Neuron (in vitro differentiated cells): ENCODE results near the gene RPGRIP1L.

ENCODE experiments used
- H2AFZ ChIP-seq: one replicate; pipeline ENCODE4 v1.6.1; 2013; ENCODE audit warnings: low read depth, mild to moderate bottlenecking, inconsistent platforms, low read length, moderate library complexity
- H3K27me3 ChIP-seq: one replicate; pipeline ENCODE4 v1.6.1; 2013; ENCODE audit warnings: low read length; ENCODE audit not compliant: insufficient read depth
- H3K36me3 ChIP-seq: one replicate; pipeline ENCODE4 v1.6.1; 2013; ENCODE audit warnings: low read length; ENCODE audit not compliant: insufficient read depth
- H3K4me1 ChIP-seq: one replicate; pipeline ENCODE4 v1.6.1; 2013; ENCODE audit warnings: low read length; ENCODE audit not compliant: insufficient read depth
- H3K4me3 ChIP-seq: 2 replicates; pipeline ENCODE4 v1.5.1; 2013; ENCODE audit warnings: mild to moderate bottlenecking, low read length, moderate library complexity
- H3K9me3 ChIP-seq: one replicate; pipeline ENCODE4 v1.6.1; 2013; ENCODE audit warnings: low read length

RPGRIP1L gene

DNA sequence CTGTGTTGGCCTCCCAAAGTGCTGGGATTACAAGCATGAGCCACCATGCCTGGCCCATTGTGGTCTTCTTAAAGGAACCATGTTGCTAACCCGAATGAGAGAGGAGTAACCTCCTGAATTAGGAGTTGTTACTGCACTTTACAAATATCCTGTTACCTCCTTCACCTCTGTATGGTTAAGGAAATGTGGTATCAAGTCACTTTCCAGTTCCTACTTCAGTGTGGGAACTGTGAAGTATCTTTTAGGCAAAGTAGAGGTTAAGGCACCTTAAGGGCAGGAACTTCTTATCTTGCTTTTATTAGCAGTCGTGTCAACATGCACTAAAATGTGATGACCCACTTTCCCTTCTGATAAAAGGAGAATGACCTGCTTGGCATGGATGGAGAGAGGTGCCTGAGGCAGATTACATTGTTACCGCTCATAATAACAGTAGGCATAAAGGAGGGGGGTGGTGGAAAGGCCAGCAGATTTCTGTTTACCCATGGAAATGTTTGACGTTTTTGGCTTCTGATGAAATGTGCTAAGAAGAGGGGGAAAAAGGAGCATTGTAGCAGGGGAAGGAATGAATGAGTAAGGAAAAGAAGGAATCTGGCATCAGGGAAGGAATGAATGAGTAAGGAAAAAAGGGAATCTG lies 28.8 kb upstream of the RPGRIP1L start:
- Histone ChIP-seq H3K9me3 (no peaks in the 10 kb centered on the region), H2AFZ (no peak overlapping the region), H3K4me3 (no peak overlapping the region), H3K27me3 (no peaks in the 10 kb centered on the region), H3K4me1 (peaks cover 4% of the 10 kb centered on the region), H3K36me3 (no peaks in the 10 kb centered on the region)

DNA sequence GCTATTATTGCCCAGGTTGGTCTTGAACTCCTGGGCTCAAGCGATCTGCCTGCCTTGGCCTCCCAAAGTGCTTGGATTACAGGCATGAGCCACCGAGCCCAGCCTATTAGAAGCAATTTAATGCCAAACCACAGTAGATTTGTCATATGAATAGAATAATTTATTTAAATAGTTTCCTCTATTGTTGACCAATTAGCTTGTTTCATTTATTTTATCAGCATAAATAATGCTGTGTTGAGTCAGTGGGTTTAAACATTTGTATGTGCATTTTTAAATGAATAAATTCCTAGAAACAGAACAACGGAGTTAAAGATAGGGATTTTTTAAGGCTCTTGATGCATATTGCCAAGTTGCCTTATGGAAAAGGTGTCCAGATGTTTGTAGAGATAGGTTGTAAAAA lies 27.0 kb upstream of the RPGRIP1L start:
- no peaks in the 10 kb centered on the region for H3K27me3 ChIP-seq
- H2AFZ ChIP-seq, result no peak overlapping the region
- H3K4me3 ChIP-seq, result no peak overlapping the region
- peaks cover 22% of the 10 kb centered on the region for H3K4me1 ChIP-seq
- H3K9me3 ChIP-seq, result no peaks in the 10 kb centered on the region
- no peaks in the 10 kb centered on the region for H3K36me3 ChIP-seq

DNA sequence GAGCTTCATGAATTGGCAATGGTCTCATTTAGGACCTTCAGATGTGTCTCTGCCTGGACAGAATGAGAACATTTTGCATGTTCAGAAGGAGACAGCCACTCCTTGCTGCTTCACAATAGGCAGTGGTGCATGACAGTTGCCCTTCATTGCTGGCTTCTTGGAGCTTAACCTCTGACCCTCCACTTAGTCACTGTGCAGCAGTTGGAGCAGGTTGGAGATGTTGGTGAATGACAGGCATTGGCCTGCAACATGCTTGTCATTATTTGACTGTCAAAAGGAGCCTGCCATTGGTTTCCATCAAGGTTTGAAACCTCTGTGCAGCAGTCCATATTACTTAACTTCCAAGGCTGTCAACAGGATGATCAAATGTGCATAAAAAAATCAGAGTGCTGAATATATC lies 23.0 kb upstream of the RPGRIP1L start:
- Histone ChIP-seq H2AFZ (no peak overlapping the region), H3K36me3 (no peaks in the 10 kb centered on the region), H3K4me3 (no peak overlapping the region), H3K27me3 (no peaks in the 10 kb centered on the region), H3K4me1 (peaks cover 34% of the 10 kb centered on the region), H3K9me3 (no peaks in the 10 kb centered on the region)

DNA sequence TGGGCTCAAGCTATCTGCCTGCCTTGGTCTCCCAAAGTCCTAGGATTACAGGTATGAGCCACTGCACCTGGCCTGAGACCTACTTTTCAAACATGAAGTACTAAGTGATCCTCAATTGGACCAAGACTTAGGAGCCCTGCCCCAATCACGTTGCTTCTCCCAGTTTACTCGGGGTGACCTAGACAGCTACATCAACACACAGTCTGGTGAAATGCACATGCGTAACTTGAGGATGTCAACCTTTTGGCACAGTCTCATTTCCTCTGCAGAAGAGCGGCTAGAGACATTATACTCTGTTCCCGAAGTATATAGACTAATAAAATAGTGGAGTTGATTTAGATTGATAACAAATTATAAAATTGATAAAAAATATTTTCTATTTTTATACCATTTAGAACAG lies 17.4 kb upstream of the RPGRIP1L start:
- no peak overlapping the region for H3K4me3 ChIP-seq
- H3K9me3 ChIP-seq, result peaks cover 3% of the 10 kb centered on the region
- no peak overlapping the region for H2AFZ ChIP-seq
- peaks cover 15% of the 10 kb centered on the region for H3K4me1 ChIP-seq
- H3K36me3 ChIP-seq, result no peaks in the 10 kb centered on the region
- H3K27me3 ChIP-seq, result no peaks in the 10 kb centered on the region

DNA sequence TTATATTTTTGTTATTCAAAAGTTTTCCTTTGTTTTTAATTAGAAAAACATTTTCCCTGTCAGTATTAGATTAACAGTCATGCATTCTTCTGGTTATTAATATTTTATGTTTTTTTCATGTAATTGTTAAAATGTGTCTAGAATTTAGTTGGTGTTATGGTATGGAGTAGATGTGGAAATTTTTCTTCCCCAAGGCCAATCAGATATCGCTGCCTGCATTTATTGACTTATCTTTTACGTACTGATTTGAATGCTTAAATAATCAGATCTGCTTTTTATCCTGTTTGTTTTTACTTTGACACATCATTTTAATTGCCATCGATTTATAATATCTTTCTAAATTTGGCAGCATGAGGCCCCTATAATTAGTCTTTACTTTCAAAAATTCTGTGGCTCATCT lies 13.9 kb upstream of the RPGRIP1L start:
- H3K36me3 ChIP-seq, result no peaks in the 10 kb centered on the region
- H3K27me3 ChIP-seq, result no peaks in the 10 kb centered on the region
- H3K4me1 ChIP-seq, result peaks cover 13% of the 10 kb centered on the region
- H3K9me3 ChIP-seq, result peaks cover 3% of the 10 kb centered on the region
- no peak overlapping the region for H2AFZ ChIP-seq
- no peak overlapping the region for H3K4me3 ChIP-seq

DNA sequence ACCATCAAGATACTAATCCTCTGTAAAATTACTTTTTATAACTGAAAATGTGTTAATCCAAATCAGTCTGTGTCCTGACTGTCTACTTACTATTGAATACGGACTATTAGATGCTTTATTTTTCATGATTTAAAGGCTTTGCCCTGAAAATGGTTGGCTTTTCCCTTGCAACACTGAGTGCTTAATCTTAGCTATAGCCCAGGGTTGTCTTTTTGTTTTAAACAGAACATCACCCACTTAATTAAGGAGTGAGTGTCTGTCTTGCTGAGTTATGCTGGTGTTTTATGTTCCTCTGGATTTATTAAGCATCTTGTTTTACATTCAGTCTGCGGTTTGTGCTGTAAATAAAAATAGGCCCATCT lies 11.3 kb upstream of the RPGRIP1L start:
- H2AFZ ChIP-seq, result no peak overlapping the region
- H3K27me3 ChIP-seq, result no peaks in the 10 kb centered on the region
- H3K36me3 ChIP-seq, result no peaks in the 10 kb centered on the region
- H3K4me1 ChIP-seq, result peaks cover 14% of the 10 kb centered on the region
- H3K4me3 ChIP-seq, result no peak overlapping the region
- peaks cover 2% of the 10 kb centered on the region for H3K9me3 ChIP-seq

DNA sequence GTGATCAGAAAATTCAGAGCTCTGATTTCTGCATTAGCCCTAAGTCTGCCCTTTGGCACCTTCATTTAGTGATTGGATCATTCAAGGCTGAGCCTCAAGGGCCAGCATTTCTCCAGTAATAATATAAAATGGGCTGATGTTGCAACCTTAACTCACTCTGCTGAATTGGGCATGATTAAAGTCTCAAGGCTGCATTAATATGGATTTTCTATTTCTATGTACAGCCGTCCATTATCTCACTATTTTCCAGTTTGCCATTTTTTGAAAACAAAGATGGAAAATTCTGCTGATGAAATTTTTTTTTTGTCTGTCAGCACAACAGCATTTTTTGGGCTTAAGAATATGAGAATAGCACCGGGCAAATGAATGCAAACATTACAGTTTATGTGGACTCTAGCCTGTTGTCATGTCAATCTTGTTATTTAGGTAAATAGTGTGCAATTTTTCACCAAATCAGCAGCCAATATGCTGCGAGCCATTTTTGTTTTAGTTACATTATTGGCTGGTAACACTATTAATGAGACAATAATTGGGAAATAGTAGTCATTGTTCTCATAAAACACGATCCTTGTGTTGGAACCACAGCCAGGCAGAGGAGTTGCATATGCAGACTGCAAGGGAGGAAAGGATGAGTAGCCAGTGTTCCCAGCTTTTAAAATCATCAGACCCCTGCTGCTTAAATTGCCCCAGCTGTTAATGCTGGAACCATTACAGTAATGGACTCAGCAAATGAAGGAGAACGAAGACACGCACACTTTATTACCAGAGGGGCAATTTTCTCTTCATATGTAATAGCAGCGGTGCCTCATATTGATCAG lies 10.8 kb upstream of the RPGRIP1L start:
- Histone ChIP-seq H3K4me1 (peaks cover 14% of the 10 kb centered on the region), H3K9me3 (peaks cover 1% of the 10 kb centered on the region), H2AFZ (no peak overlapping the region), H3K4me3 (no peak overlapping the region), H3K27me3 (no peaks in the 10 kb centered on the region), H3K36me3 (no peaks in the 10 kb centered on the region)

DNA sequence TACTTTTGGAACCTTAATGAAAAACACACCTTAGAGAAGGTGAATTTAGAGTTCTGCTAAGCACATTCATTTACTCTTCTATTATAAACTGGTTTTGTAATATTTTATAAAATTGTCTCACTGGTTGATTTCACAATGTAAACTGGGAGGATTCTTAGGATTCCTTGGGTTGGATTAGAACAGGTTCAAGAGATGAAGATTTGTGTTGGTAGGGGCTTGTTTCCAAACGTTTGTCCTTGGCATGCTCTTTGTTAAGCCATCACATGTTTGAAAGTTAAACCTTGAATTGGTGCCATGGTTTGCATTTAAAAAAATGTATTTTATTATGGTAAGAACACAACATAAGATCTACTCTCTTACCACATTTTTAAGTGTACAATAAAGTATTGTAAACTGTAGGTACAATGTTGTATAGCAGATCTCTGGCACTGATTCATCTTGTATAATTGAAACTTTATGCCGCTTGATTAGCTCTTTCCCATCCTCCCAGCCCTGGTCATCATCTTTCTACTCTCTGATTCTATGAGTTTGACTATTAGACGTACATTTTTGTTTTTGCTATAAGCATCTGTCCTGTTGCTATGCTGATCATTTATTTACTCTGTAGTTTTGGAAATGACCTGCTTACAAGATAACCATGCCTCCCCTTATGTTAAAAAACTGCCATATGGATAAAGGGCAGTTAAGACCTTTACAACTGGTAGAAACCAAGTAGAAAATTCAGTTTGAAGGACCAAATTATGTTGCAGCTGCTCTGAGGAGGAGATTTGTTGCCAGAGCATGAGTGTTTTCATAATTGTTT lies 9.9 kb upstream of the RPGRIP1L start:
- H3K4me3 ChIP-seq, result no peak overlapping the region
- peaks cover 14% of the 10 kb centered on the region for H3K4me1 ChIP-seq
- H3K36me3 ChIP-seq, result no peaks in the 10 kb centered on the region
- no peak overlapping the region for H2AFZ ChIP-seq
- peaks cover under 1% of the 10 kb centered on the region for H3K9me3 ChIP-seq
- no peaks in the 10 kb centered on the region for H3K27me3 ChIP-seq

DNA sequence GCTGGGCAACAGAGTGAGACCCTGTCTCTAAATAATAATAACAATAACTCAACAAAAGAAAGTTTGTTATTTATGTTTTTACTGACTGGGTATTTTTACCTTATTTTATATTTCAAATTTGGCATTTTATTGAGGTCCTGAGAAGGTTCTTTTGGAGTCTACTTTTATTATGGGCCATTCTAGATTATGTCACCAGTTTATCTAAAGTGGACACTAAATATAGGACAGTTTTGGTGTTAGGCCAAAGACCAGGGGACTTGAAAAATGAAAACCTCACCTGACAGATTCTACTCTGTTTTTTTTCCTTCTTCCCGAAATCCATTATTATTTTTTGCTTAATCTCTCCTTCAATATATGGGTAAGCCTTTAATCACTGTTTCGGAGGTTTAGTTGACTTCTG lies 8.4 kb upstream of the RPGRIP1L start:
- H3K27me3 ChIP-seq, result no peaks in the 10 kb centered on the region
- peaks cover 14% of the 10 kb centered on the region for H3K4me1 ChIP-seq
- no peak overlapping the region for H3K4me3 ChIP-seq
- no peaks in the 10 kb centered on the region for H3K36me3 ChIP-seq
- H3K9me3 ChIP-seq, result peaks cover 2% of the 10 kb centered on the region
- no peak overlapping the region for H2AFZ ChIP-seq

DNA sequence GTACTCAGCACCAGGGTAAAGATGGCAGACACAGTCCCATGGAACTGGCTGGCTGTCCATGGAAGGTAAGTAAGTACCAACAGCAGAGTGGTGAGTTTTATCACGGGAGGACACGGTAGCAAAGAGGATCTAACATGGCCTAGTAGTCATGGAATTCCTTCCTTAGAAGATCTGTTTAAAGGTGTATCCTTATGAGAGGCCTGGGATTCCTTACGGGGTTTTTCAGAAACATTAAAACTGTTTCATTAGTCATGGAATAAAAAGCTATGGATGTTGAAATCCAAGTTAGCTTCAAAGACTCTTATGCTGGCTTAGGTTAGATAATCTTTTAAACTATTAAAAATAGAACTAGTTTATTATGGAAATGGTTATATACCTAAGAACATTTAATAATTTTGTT lies 7.7 kb upstream of the RPGRIP1L start:
- H2AFZ ChIP-seq, result no peak overlapping the region
- peaks cover 14% of the 10 kb centered on the region for H3K4me1 ChIP-seq
- no peaks in the 10 kb centered on the region for H3K27me3 ChIP-seq
- peaks cover 2% of the 10 kb centered on the region for H3K9me3 ChIP-seq
- no peak overlapping the region for H3K4me3 ChIP-seq
- H3K36me3 ChIP-seq, result no peaks in the 10 kb centered on the region

DNA sequence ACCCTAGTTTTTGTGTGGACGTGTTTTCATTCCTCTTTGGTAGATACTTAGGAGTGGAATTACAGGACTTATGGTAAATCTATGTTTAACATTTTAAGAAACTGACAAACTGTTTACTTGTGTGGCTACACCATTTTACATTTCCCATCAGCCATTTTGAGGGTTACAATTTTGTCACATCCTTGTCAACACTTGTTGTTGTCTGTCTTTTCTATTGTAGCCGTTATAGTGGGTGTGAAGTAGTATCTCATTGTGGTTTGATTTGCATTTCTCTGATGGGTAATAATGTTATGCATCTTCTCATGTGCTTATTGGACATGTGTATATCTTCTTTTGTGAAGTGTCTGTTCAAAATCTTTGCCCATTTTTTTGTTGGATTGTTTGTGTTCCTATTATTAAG lies 4.8 kb upstream of the RPGRIP1L start:
- H3K36me3 ChIP-seq, result no peaks in the 10 kb centered on the region
- peaks cover 12% of the 10 kb centered on the region for H3K4me1 ChIP-seq
- H3K4me3 ChIP-seq, result no peak overlapping the region
- H3K9me3 ChIP-seq, result peaks cover 2% of the 10 kb centered on the region
- H3K27me3 ChIP-seq, result no peaks in the 10 kb centered on the region
- H2AFZ ChIP-seq, result no peak overlapping the region

DNA sequence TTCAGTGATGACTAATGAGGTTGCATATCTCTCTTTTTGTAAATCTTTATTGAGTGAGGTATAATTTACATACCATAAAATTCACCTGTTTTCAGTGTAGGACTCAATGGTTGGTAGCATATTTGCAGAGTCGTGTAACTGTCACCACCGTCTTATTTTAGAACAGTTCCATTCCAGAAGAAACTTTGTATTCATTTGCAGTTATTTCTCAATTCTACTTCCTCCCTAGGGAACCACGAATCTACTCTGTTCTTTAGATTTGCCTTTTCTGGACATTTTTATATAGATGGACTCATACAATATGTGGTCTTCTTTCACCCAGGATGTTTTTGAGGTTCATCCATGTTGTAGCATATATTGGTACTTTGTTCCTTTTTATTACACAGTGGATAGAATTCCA lies 4.0 kb upstream of the RPGRIP1L start:
- H3K9me3 ChIP-seq, result peaks cover 2% of the 10 kb centered on the region
- H2AFZ ChIP-seq, result no peak overlapping the region
- no peaks in the 10 kb centered on the region for H3K27me3 ChIP-seq
- H3K4me3 ChIP-seq, result no peak overlapping the region
- no peaks in the 10 kb centered on the region for H3K36me3 ChIP-seq
- peaks cover 13% of the 10 kb centered on the region for H3K4me1 ChIP-seq

DNA sequence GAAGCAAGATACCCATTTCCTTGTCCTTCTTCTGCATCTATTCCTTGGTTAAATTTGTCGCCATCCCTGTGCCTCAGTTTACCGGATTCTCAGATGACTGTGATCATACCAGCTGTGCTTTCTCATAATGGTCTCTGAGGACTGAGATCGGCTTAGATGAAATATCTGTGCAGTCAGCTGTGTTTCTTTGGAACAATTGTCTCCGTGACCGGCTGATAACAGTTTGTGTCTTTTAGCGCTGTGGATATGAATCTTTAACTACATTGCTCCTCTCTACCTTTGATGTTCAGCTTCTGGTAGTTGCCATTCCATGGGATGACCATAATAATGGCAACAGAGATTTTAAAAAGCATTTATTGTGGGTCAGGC lies 770 bp upstream of the RPGRIP1L start:
- peak overlapping the region; percentile 10 for H2AFZ ChIP-seq
- no peaks in the 10 kb centered on the region for H3K27me3 ChIP-seq
- H3K9me3 ChIP-seq, result peaks cover 2% of the 10 kb centered on the region
- peaks cover 8% of the 10 kb centered on the region for H3K36me3 ChIP-seq
- peaks cover 11% of the 10 kb centered on the region for H3K4me1 ChIP-seq
- H3K4me3 ChIP-seq, result peak overlapping the region; percentile 85
